Mesodermal cell (in vitro differentiated cells): Measurements from ENCODE around the gene BAIAP3.
"Not testable (repeated sequence)": the region's sequence is repeated elsewhere in the genome, so short reads cannot be mapped to it uniquely, and the experiment has no call there.

ENCODE experiments used
- H3K27ac ChIP-seq: 2 replicates; pipeline ENCODE4 v1.7.0; 2013; ENCODE audit warnings: mild to moderate bottlenecking, low read depth, low read length, moderate library complexity; ENCODE audit not compliant: severe bottlenecking
- H3K36me3 ChIP-seq: 2 replicates; pipeline ENCODE4 v1.7.1; 2013; ENCODE audit warnings: mild to moderate bottlenecking, low read length, moderate library complexity; ENCODE audit not compliant: control insufficient read depth, insufficient read depth
- H3K4me1 ChIP-seq: one replicate; pipeline ENCODE4 v1.7.1; 2013; ENCODE audit warnings: mild to moderate bottlenecking, low read length; ENCODE audit not compliant: insufficient read depth, control insufficient read depth, poor library complexity, severe bottlenecking
- H3K4me3 ChIP-seq: 2 replicates; pipeline ENCODE4 v1.7.0; 2013; ENCODE audit warnings: low read length, control low read depth, mild to moderate bottlenecking; ENCODE audit not compliant: insufficient read depth, poor library complexity, severe bottlenecking; ENCODE audit errors: extremely low read depth
- H3K9me3 ChIP-seq: 2 replicates; pipeline ENCODE4 v1.7.1; 2013; ENCODE audit warnings: mild to moderate bottlenecking, low read length, moderate library complexity; ENCODE audit not compliant: control insufficient read depth
- WGBS, 2 experiments: methylation state at CpG; one replicate each; pipeline ENCODE4 v1.1.5; 2013; ENCODE audit warnings: missing lambda C conversion rate in 2 of 2; ENCODE audit not compliant: insufficient coverage in 2 of 2; 5-methylcytosine and 5-hydroxymethylcytosine counted together

BAIAP3 gene

GRCh38 chr16:1290860-1291575 is 42.4 kb upstream of the BAIAP3 start:
- H3K27ac ChIP-seq = no peak overlapping the region
- WGBS, 2 experiments = 81 to 88% methylated on average over 26 of the region's 29 CpGs

GRCh38 chr16:1291576-1291974 is 41.9 kb upstream of the BAIAP3 start:
- H3K4me1 ChIP-seq = peaks cover 5% of the 10 kb centered on the region
- H3K36me3 ChIP-seq = no peaks in the 10 kb centered on the region
- no peaks in the 10 kb centered on the region for H3K9me3 ChIP-seq
- 76 to 86% methylated on average over 16 to 17 of the region's 17 CpGs for WGBS, 2 experiments
- H3K27ac ChIP-seq = no peak overlapping the region
- H3K4me3 ChIP-seq = no peak overlapping the region

More at GRCh38 chr16:1290860-1291575, 42.4 kb upstream of the BAIAP3 start:
- H3K4me3 ChIP-seq = no peak overlapping the region
- peaks cover 5% of the 10 kb centered on the region for H3K4me1 ChIP-seq
- H3K36me3 ChIP-seq = no peaks in the 10 kb centered on the region
- no peaks in the 10 kb centered on the region for H3K9me3 ChIP-seq

- not testable (repeated sequence) for H3K9me3 ChIP-seq, H3K4me1 ChIP-seq, H3K36me3 ChIP-seq, H3K4me3 ChIP-seq, H3K27ac ChIP-seq
- 90 to 95% methylated on average over 3 to 5 of the region's 6 CpGs for WGBS, 2 experiments
Measured at GRCh38 chr16:1292208-1292607, 41.2 kb upstream of the BAIAP3 start.

GRCh38 chr16:1292808-1293207 is 40.6 kb upstream of the BAIAP3 start:
- peaks cover 14% of the 10 kb centered on the region for H3K4me1 ChIP-seq
- H3K27ac ChIP-seq, H3K36me3 ChIP-seq, H3K4me3 ChIP-seq, H3K9me3 ChIP-seq: not testable (repeated sequence)
- 85 to 89% methylated on average over 4 to 5 of the region's 8 CpGs for WGBS, 2 experiments

- H3K4me1 ChIP-seq = peaks cover 14% of the 10 kb centered on the region
- no peak overlapping the region for H3K4me3 ChIP-seq
- H3K9me3 ChIP-seq = no peaks in the 10 kb centered on the region
- WGBS, 2 experiments = 86 to 88% methylated on average over 8 to 9 of the region's 11 CpGs
- no peak overlapping the region for H3K27ac ChIP-seq
- no peaks in the 10 kb centered on the region for H3K36me3 ChIP-seq
Measured at GRCh38 chr16:1293921-1294656, 39.4 kb upstream of the BAIAP3 start.

GRCh38 chr16:1295465-1295864 is 38.0 kb upstream of the BAIAP3 start:
- Histone ChIP-seq H3K4me1 (peaks cover 9% of the 10 kb centered on the region), H3K27ac (no peak overlapping the region), H3K36me3 (no peaks in the 10 kb centered on the region), H3K9me3 (no peaks in the 10 kb centered on the region), H3K4me3 (no peak overlapping the region)
- WGBS, 2 experiments = 49 to 64% methylated on average over 3 to 5 of the region's 5 CpGs

- H3K36me3 ChIP-seq, H3K4me1 ChIP-seq, H3K9me3 ChIP-seq, H3K27ac ChIP-seq, H3K4me3 ChIP-seq: not testable (repeated sequence)
- 89 to 94% methylated on average over 6 to 7 of the region's 8 CpGs for WGBS, 2 experiments
Measured at GRCh38 chr16:1296688-1297017, 36.8 kb upstream of the BAIAP3 start.

GRCh38 chr16:1297018-1297696 is 36.3 kb upstream of the BAIAP3 start:
- Histone ChIP-seq H3K4me1 (peaks cover 9% of the 10 kb centered on the region), H3K9me3 (no peaks in the 10 kb centered on the region), H3K36me3 (no peaks in the 10 kb centered on the region), H3K27ac (peak overlapping the region; percentile 16), H3K4me3 (no peak overlapping the region)
- WGBS, 2 experiments = 91 to 100% methylated on average over 2 to 4 of the region's 6 CpGs

- WGBS, 2 experiments = 90 to 93% methylated on average over 14 of the region's 14 CpGs
- peaks cover 9% of the 10 kb centered on the region for H3K4me1 ChIP-seq
- H3K9me3 ChIP-seq = no peaks in the 10 kb centered on the region
- H3K36me3 ChIP-seq = no peaks in the 10 kb centered on the region
- no peak overlapping the region for H3K27ac ChIP-seq
- H3K4me3 ChIP-seq = no peak overlapping the region
Measured at GRCh38 chr16:1298406-1298805, 35.0 kb upstream of the BAIAP3 start.

- Histone ChIP-seq H3K9me3 (no peaks in the 10 kb centered on the region), H3K36me3 (no peaks in the 10 kb centered on the region), H3K27ac (no peak overlapping the region), H3K4me3 (no peak overlapping the region), H3K4me1 (peaks cover 9% of the 10 kb centered on the region)
- WGBS, 2 experiments = 82 to 84% methylated on average over 28 of the region's 31 CpGs
Measured at GRCh38 chr16:1299012-1299867, 34.2 kb upstream of the BAIAP3 start.
